Putamen (tissue), 1 donor: ENCODE results near the gene ZNF672.
"Not testable (repeated sequence)": the region's sequence is repeated elsewhere in the genome, so short reads cannot be mapped to it uniquely, and the experiment has no call there.

Source experiments
- DNase-seq: peaks from one replicate; pipeline ENCODE4 v3.0.0-alpha.2; 2016; ENCODE audit warnings: low spot score

Gene ZNF672

DNA sequence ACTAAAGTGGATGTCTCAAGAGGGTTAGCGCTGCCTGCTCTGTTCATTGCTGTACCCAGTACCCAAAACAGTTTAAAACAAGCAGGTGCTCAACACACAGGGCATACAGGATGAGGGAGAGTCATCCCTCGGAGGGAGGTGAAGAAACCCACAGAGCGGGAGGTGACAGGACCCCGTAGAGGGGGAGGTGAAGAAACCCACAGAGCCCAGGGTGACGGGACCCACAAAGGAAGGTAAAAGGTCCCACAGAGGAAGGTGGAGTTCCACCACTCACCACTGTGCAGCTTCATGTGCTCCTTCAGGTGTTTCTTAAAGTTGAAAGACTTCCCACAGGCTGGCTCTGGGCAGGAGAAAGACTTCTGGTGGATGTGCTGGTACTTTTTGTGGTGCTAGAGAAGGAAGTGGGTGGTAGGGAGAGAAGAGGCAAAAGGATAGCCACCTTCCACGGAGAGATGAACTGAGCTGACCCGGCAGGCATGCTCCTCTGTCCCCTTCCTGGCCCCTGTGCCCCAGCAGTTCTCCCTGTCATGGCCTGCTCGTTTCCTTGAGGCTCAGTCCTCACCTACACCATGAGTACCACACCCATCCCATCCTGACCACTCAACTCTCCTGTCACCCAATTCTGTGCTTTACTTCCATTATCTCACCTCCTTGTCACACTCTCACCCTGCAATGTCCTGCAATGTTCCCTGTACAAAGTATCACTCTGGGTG lies 15.8 kb downstream of the ZNF672 start:
- no peak for DNase-seq

DNA sequence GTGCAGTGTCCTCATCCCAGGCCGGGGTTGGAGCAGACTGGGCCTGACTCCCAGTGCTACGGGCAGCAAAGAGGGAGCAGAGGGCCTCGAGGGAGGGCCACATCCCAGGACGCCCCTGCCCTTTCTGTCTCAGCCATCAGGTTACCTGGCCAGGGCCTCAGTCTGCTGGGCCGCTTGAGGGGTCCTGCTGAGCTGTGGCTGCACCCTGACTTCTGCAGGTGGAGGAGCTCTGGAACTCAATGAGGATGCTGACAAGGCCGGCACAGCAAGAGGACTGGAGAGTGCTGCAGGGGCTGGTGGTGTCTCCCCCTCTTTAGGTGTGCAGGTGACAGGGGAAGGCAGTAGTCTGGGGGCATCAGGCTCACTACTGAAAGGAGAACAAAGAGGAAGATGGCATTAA lies 17.6 kb downstream of the ZNF672 start:
- no peak for DNase-seq

DNA sequence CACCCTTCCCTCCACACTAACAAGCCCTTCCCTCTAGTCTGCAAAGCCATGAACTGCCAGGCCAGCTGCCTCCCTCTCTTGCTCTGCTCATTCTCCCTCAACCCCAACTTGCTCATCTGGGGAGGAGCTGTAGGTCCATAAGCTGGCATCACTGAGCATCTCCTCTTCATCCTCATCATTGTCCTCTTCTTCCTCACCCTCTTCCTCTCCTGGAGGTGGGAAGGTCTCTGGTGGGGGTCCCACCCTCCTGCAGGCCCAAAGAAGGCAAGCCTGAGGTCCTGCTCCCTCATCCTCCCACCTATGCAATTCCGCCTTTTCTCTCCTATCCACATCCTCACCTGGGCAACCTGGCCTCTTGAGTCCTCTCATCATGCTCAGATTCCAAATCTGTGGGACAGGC lies 18.2 kb downstream of the ZNF672 start:
- DNase-seq: no peak

DNA sequence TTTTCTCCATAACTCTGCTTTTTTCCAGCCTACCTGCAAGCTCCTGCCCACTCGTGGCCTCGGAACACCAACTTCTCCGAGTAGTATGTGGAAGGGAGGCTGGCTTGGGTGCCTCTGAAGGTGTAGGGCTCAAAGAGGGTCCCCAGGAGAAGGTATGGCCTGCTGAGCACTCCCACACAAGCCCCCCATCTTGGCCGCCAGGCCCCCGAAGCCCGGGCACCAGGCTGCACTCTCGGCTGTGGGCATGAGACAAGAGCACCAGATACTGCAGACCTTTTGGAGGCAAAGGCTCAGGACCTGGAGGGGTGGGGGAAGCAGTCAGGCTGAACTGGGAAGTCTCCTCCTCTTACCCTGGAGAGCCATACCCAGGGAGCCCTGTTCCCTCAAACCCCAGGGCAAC lies 19.2 kb downstream of the ZNF672 start:
- DNase-seq: no peak

DNA sequence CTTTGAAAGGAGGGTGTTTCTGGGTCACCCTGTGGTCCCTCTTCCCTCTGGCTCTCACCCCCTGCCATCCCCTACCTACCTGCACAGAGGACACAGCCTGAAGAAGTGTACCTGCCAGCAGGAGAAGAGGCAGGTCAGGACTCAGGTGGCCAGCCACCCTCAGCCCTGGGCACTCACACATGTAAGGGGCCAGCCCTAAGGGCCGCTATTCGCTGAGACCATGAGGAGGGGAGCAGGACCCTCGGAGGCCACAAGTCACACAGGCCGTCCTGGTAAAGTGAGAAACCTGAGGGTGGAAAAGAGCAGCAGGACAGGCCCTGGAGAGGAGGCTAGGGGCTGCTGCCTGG lies 19.7 kb downstream of the ZNF672 start:
- no peak for DNase-seq

DNA sequence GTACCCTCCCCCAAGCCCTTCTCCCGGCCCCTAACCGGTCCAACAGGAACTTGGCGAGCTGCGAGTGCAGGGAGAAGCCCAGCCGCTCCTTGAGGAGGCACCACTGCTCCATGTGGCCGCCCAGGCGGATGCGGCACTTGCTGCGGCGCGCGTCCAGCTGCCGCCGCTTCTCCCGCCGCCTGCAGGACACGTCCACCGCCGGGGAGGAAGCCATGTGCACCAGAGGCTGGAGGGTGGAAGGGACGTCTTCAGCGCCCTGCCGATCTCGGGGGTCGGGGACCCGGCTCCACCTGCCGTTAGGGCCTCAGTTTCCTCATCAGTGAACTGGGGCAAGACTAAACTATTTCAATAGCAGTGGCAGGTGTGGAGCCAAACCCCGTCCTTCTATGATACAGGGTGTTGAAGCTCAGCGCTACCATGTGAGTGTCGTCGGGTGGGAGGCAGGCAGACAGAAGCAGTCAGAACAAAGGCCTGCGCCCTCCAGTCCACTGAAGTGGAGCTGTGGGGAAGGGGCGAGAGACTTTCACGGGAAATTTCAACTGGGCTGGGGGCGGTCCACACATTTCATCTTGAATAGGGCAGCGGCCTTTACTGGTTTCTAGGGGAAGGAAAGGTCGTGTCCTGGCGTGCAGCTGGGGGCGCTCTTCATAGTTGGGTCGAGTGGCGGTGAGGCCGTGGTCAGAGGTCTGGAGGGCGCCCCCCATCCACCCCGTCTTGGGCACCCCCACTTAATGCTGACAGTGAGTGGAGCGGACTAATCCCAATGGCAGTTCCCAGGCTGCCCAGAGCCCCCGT lies 20.3 kb downstream of the ZNF672 start:
- DNase-seq: peak; percentile 35

DNA sequence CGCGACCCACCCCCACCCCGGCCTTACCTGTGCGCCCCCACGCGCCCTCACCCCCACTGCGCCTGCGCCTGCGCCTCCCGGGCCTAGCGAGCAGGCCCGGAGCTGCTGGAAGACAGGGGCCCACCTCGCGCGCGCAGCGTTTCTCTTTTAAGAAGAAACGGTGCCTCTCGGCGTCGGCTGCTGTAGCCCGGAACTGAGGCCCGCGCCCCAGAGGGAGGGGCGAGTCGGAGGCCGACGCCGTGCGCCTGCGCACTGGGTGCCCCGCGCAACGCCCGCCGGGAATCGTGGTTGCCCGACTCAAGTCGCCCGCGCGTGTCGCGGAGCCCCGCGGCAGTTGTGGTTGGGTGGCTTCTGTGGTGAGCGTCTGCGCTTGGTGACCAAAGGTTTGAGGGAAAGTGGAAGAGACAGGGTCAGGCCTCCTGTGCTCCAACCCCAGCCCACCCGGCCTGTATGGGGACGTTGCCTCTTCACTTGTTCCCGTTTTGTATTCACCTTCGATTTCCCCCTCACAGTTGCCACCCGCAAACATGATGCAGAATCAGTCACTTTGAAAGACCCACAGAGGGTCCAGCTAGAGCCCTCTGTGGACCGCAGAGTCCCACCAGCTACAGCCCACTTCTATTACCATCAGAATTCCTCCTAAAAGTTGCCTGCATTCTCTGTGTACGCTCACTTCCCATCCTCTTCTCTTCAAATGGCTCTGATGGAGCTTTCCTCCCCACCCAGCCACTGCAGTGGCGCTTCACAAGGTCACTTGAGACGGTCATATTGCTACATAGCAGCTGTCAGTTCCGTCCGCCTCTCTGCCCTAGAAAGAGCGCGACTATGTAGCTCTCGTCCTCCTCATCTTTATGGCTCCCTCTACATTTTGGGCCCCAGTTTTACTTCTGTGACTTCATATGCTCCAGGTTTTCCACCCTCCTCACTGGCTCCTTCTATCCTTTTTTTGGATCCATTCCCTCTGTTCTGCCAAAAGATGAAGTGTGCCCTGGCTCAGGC lies 21.2 kb downstream of the ZNF672 start, which contains the start of gene ZNF692:
Gene ZNF692 (minus strand): TSS at position 195 of the 999 bp plus-strand sequence. CDS start 776 bp downstream, outside the sequence.
- peak; percentile 97 for DNase-seq

DNA sequence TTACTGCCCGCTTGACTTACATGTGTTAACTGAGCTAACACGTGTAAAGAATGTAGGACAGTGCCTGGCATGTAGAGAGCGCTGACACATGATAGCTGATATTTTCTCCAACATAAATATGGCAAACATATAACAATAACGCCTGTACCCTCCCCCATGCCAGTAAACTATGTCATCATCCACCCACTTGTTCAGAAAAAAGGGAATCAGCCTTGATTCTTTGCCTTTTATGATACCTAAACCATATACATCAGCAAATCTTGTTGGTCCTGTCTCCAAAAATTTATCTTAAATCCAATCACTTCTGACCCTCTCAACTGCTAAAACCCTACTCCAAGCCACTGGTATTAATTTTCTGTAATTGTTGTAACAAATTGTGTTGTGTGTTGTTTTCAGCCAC lies 22.0 kb downstream of the ZNF672 start:
- DNase-seq: no peak

DNA sequence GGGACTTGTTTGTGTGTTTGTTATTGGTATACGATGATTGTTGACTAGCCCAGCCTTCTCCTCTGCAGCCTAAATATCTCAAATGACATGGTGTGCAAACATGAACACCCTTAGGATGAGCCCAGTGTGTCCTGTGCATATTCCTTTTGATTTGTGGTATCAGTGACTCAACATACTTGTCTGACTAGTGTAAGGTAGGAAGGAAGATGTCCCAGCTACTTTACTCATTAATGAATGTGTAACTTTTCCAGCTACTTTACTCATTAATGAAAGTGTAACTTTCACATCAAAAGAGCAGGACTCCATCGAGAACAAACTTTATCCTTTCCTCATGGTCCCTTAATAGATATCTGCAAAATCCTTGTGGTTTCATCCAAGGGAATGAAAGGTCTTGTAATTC lies 23.6 kb downstream of the ZNF672 start:
- DNase-seq: no peak

DNA sequence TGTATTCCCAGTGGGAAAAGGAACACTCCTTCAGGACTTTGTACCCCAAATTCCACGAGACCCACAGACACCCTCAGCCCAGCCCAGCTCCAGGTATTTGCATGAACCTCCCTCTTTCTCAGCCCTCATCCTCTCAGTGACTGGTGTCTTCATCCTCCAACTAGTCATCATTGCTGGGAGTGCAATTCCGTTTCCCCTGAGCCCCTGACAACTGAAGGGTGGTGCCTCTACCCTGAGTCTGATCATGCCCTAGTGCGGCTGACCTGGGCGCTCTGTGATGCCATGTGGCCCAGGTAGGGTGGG lies 24.6 kb downstream of the ZNF672 start:
- no peak for DNase-seq

DNA sequence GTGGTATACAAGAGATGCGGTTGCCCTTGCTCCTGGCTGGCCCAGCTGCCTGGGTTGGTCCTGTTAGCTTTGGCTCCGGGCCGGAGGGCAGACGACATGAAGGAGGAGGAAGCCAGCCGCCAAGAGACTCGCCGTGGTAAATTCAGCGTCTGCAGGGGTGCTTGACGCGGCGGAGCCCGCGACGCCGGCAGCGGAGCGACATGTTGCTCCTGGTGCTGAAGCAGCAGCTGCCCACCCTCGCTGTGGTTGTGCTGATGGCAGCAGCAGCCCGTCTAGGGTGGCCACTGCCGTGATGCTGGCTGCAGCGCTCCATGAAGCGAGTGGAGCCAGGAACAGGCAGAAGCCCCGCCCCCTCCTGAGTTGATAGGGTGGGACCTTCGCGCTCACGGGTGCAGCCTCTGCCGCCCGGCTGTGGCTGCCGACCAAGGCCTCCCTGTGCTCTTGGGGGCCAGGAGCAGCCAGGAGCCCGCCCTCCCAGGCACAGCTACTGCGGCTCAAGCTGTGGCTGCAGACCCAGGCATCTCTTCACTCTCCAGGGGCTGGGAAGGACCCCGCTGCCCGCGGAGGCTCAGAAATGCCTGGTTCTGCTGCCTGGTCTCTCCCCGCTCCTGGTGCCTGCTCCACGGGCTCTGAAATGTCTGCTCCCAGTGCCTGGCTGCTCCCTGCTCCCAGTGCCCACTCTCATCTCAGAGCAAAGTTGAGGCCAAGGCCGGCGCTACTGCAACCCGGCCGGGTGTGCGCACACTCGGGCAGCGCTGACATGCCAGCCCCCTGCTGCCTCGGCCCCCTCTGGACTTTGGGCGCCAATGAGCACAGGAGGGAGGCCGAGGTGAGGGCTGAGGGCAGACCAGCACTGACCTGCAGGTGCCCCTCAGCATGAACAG lies 25.2 kb downstream of the ZNF672 start:
- peak; percentile 76 for DNase-seq

DNA sequence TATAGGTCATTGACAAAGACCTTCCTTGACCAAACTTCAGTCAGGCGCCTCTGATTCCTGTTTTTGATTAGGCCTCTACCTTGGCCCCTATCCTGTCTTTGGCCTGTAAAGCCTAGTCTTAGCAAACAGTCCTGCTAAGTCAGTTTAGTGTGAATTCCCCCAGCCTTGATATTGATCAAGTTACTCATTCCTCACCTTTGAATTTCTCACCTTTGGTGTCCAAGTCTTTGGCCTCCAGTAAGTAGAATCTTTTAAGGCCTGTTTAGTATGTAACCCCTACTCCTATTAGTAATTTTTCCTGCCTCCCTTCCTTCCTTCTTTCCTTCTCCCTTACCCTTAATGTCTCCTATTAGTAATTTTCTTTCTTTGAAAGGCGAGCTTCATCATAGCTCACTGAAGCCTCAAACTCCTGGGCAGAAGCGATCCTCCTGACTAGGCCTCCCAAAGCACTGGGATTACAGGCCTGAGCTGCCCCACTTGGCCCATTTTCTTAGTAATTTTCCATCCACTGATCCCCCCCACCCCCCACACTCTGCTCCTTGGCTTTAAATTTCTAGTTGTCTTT lies 33.9 kb downstream of the ZNF672 start:
- no peak for DNase-seq

DNA sequence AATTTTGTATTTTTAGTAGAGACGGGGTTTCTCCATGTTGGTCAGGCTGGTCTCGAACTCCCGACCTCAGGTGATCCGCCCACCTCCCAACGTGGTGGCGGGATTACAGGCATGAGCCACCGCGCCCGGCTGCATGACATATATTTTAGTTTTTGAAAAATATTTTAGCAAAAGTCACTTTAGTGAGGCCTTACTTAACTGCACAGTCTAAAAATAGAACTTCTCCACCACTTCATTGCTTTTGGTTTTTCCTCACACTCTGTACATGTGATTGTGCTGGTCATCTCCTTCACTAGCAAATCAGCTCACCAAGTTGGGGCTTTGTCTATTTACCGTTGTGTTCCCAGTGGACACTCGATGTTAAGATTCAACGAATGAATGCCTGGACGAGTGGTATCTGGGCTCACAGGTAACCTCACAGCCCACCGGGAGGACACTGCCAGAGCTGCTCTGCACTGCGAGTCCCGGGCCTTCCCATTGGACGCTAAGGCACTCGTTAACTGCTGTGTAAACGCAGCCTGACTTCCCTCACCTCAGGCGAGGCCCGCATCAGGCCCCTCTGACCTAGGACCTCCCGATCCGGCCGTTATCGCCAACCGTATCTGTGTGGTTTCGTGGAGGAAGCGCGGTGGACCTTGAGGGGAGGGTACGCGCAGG lies 34.9 kb downstream of the ZNF672 start:
- peak; percentile 34 for DNase-seq

DNA sequence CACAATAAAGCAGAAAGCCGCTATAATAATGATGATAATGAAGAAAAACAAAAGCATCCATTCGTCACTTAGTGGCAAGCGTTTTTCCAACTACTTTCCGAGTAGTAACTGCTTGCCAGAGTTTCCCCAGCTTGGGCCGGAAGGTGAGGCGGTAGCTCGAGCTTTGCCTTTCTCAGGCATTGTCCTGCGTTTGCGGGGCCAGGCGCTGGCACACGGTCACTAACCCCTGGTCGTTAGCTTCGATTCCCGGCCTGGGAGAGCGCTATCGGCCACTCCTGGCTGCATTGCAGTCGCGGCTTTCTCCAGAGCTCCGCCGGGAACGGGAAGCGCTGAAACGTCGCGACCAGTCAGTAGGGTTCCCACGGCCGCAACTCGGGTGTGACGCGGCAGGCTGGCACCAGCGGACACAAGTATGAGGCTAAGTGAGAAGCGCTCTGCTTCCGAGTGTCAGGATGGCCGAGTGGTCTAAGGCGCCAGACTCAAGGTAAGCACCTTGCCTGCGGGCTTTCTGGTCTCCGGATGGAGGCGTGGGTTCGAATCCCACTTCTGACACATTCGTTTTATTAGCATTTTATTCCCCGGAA lies 35.5 kb downstream of the ZNF672 start:
- peak; percentile 96 for DNase-seq

DNA sequence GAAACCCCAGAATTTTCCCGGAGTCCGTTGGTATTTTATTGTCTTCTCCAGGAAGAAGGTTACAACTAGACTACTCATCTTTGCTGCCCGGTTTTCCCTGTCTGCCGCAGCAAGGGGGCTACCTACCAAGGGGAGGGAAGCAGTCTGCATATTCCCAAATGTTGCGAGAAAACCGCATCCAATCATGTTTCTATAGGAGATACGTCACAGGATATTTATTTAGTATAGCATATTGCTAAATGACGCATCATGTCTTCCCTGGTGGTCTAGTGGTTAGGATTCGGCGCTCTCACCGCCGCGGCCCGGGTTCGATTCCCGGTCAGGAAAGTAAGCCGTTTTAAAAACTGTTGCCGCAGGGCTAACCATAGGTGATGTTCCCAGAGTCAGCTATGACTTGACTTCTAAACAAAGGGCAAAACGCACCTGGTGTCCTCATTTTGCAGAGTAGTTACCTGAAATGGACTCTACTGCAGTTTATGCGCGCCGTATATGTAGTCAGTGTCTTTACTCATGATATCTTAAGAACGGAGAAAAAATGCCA lies 36.0 kb downstream of the ZNF672 start:
- peak; percentile 87 for DNase-seq

DNA sequence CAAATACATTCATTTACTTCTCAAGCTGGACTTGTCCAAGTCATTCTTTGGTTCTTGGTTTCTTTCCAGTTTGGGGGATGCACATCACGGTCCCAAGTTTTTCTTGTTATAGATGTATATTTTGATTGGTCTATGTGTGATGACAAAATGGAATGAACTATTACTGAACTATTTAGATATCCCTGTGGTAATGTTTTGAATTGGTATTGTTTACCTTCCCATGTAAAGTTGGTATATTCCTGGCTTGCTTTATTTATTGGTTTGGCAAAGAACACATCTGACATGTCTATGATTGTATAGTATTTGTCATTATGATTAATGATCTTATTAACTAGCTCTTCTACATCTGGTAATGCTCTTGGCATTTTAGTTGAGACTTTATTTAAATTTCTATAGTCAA lies 43.2 kb downstream of the ZNF672 start:
- no peak for DNase-seq

DNA sequence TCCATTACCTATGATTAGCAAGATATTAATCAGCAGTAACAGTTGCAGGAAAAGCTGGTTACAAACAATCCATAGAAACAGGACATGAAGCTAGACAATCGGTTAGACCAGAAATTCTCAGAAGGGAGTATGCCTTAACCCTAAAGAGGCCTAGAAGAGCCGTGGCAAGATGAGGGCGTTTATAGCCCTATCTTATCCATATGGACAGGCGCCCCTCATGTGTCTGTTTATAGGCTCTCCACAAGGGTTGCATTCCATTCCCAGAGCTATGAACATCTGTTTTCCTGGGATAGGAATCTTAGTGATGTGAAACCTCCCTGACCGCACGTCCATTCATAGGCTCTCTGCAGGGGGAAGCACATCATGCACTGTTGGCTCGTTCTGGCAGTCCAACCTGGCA lies 44.4 kb downstream of the ZNF672 start:
- not testable (repeated sequence) for DNase-seq

DNA sequence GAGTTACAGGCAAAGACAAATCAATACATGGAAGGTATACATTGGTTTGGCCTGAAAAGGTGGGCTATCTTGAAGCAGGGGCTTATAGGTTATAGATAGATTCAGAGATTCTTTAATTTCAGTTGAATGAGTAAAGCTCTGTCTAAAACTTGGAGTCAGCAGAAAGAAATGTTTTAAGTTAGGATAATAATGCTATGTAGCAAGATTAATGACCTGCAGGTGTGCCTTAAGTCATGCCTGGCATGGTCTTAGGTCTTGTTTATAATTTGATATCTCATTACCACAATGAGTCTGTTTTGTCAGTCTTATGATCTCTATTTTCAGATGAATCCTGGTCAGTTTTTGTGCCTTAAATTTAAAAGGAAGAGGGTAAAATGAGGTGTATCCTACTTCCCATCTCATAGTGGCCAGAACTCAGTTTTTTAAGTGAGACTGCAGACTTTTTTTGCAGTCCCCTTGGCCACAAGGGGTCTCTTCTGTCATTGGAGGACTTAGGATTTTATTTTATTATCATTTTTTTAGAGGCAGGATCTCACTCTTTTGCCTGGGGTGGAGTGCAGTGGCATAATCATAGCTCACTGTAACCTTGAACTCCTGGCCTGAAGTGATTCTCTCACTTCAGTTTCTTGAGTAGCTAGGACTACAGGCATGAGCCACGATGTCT lies 46.7 kb downstream of the ZNF672 start:
- no peak for DNase-seq

DNA sequence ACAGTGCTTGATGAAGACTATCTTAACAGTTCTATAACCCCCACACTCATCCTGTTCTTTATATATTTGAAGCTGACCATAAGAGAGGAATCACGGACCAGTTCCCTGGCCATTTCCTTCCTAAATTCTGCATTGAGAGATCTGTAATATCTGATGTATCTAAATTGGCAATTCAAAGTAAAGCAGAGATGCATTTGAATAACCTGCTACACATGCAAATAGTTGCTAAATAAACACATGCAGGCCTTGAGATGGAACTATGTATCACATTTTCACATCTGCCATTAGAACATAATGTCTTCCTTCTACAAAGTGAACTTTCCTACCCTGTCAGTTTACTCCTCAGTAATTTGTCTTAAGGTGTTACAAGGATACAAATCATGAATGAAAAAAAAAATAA lies 47.6 kb downstream of the ZNF672 start:
- DNase-seq: no peak
